Activated T-helper 17 cell treated with anti-CD3 and anti-CD28 coated beads, Interleukin-2, amount 50 U/mL, for 72 hours (primary cell): Measurements from ENCODE around the gene OS9. TPM values are rescaled to one million over a fixed set of nuclear protein-coding genes. Genes with fewer than 3 reads are reported as not detected.

Experiments used
- ATAC-seq: fragments of 150-1000 bp; cut with Tn5 transposase; replicated peaks from 2 replicates; pipeline ENCODE4 v1.10.0; 2021; ENCODE audit warnings: mild to moderate bottlenecking, moderate library complexity
- H3K27ac Mint-ChIP-seq: one replicate; pipeline ENCODE4 v1.8.0; 2022; ENCODE audit warnings: mixed read lengths
- H3K27me3 Mint-ChIP-seq: one replicate; pipeline ENCODE4 v1.8.0; 2022; ENCODE audit warnings: mixed read lengths
- H3K36me3 Mint-ChIP-seq: one replicate; pipeline ENCODE4 v1.8.0; 2022; ENCODE audit warnings: low read depth, mild to moderate bottlenecking, mixed read lengths
- H3K4me1 Mint-ChIP-seq: one replicate; pipeline ENCODE4 v1.8.0; 2022; ENCODE audit warnings: mixed read lengths
- H3K4me3 Mint-ChIP-seq: one replicate; pipeline ENCODE4 v1.8.0; 2022; ENCODE audit warnings: mild to moderate bottlenecking, mixed read lengths
- H3K9me3 Mint-ChIP-seq: one replicate; pipeline ENCODE4 v1.8.0; 2022; ENCODE audit warnings: mixed read lengths
- total RNA-seq, 2 donors: library from RNA; stranded (reverse); gene quantifications; one replicate each; pipeline ENCODE4 v1.2.3, GENCODE V29; 2022

Gene OS9
- total RNA-seq, 2 donors from 2014 or later, result 107 to 114 TPM

DNA sequence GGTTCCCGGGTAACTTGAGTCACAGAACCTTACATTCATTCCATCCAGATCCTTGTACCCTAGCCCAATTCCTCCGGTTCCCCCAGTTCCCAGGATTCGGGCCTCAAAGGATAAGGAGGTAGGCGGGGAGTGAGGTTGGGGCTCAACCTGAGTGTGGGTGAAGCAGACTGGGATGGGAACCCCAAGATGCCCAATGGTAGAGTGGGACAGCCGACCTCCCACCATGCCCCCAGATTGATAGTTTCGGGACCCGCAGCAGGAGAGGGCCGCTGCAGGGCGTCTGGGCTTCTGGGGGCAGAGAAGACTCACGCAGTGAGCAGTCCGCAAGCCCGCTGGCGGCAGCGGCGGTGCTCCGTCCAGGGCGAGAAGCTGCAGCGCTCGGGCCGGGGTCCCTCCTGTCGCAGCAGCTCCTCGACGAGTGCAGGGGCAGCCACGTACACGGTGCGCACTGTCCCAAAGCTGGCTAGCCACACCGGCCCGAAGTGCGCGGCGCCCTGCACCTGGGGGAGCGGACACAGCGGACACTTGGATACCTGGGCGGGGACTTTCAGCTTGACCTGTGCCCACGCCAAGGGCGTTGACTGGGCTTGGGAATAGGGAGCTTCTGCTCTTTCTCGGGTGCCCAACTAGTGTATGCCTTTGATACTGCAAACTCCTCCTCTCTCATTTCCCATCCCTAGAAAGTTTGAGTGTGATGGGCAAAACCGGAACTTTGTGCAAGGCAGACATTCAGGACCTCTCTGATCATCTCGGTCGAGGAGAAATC is 71.9 kb downstream of the OS9 start:
- H3K27ac Mint-ChIP-seq, result peak overlapping the region; percentile 67
- no peaks in the 10 kb centered on the region for H3K9me3 Mint-ChIP-seq
- peaks cover 23% of the 10 kb centered on the region for H3K4me1 Mint-ChIP-seq
- ATAC-seq, result peak; percentile 30
- peaks cover 81% of the 10 kb centered on the region for H3K36me3 Mint-ChIP-seq
- H3K27me3 Mint-ChIP-seq, result no peaks in the 10 kb centered on the region
- H3K4me3 Mint-ChIP-seq, result peak overlapping the region; percentile 93

DNA sequence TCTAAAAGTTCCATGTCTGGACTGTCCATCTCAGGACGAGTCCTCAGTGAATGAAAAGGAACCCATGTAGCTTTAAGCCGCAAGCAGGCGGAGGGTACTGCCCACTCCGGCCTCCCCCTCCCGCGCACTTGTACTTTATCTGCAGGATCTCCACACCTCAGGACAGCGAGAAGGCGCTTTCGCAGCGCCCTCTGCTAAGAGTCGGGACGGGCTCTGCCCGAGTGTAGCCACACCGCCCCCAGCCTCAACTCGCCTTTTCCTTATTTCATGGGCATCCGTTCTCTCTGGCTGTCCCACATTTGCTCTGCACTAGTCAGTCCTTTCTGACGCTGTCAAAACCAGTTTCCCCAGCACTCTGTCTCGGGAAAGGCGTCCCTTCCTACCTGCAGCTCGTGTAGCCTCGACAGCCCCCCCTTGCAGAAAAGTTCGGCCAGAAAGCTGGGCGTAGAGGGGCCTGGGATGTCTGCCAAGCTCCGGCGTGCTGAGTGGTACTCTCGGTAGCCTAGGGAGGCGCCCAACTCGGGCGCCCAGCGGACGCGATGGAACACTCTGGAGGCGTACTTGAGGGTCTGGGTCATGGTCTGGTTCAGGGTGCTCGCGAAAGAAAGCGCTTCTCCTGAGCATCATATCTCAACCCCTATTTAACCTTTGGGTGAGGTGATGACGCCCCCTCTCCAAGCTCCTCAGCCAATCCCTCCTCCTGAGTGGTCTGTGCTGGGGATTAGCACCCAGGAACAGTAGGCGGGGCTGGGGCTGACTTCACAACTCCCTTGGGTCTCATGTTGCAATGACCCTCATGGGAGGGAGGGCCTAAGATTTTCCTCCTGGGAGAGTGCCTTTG is 72.8 kb downstream of the OS9 start, which contains the start of gene CYP27B1:
Gene CYP27B1, minus strand, starts transcription at position 615 of the 841 bp plus-strand sequence. Its CDS starts 37 bp downstream, at position 578.
- H3K27me3 Mint-ChIP-seq, result no peaks in the 10 kb centered on the region
- H3K4me3 Mint-ChIP-seq, result peak within 1 kb of the TSS; percentile 93
- peaks cover 30% of the 10 kb centered on the region for H3K4me1 Mint-ChIP-seq
- H3K27ac Mint-ChIP-seq, result peak within 1 kb of the TSS; percentile 25
- peak; percentile 20 for ATAC-seq
- H3K9me3 Mint-ChIP-seq, result no peaks in the 10 kb centered on the region
- H3K36me3 Mint-ChIP-seq, result peaks cover 80% of the 10 kb centered on the region

DNA sequence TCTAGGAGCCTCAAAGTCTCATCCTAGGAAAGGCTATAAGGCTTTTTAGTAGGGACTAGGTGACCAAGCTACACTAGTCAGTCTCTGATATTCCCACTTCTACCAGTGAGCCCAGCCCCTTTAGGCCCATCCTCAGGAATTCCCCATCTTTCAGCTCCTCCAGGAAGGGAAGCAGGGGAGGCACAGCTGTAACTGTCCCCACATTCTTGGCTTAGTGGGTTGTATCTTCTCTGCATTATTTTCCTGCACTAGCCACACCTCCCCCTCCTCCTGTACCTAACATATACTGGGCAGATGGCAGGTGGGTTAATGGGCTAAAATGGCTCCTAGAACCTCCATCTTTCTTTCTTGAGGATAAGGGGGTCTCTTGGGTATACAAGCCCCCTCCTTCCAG is 73.4 kb downstream of the OS9 start:
- Mint-ChIP-seq H3K4me1 (peaks cover 32% of the 10 kb centered on the region), H3K4me3 (peak overlapping the region; percentile 93), H3K36me3 (peaks cover 80% of the 10 kb centered on the region), H3K27me3 (no peaks in the 10 kb centered on the region), H3K27ac (no peak overlapping the region), H3K9me3 (no peaks in the 10 kb centered on the region)
- ATAC-seq, result no peak

DNA sequence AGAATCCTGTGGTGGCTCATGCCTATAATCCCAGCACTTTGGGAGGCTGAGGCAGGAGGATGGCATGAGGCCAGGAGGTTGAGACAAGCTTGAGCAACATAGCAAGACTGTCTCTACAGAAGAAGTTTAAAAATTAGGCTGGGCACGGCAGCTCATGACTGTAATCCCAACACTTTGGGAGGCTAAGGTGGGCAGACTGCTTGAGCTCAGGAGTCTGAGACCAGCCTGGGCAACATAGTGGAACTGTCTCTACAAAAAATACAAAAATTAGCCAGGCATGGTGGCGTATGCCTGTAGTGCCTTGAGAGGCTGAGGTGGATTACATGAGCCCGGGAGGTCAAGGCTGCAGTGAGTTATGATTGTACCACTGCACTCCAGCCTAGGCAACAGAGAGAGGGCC is 73.9 kb downstream of the OS9 start:
- Mint-ChIP-seq H3K4me1 (peaks cover 32% of the 10 kb centered on the region), H3K4me3 (peak overlapping the region; percentile 93), H3K27ac (no peak overlapping the region), H3K27me3 (no peaks in the 10 kb centered on the region), H3K9me3 (no peaks in the 10 kb centered on the region), H3K36me3 (peaks cover 75% of the 10 kb centered on the region)
- no peak for ATAC-seq

DNA sequence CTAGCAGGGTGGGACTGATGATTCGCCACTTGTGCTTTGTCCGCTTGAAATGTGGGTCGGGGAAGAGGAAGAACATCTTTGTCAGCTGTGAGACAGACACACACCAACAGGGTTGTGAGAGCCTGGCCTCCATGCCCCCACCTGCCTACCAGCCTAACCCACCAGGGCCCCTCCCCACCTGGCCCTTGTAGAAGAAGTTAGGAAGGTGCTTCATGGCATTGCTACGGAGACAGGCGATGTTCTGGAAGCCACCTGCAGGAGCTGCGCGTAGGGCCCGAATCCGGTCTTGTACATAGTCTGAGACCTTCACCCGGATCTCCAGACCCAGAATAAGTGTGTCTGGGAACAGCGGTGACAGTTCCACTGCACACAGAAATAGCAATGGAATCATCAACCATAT is 75.7 kb downstream of the OS9 start:
- H3K27me3 Mint-ChIP-seq, result no peaks in the 10 kb centered on the region
- H3K27ac Mint-ChIP-seq, result peak overlapping the region; percentile 7
- no peak for ATAC-seq
- H3K4me3 Mint-ChIP-seq, result peak overlapping the region; percentile 95
- no peaks in the 10 kb centered on the region for H3K9me3 Mint-ChIP-seq
- peaks cover 63% of the 10 kb centered on the region for H3K36me3 Mint-ChIP-seq
- H3K4me1 Mint-ChIP-seq, result peaks cover 23% of the 10 kb centered on the region

DNA sequence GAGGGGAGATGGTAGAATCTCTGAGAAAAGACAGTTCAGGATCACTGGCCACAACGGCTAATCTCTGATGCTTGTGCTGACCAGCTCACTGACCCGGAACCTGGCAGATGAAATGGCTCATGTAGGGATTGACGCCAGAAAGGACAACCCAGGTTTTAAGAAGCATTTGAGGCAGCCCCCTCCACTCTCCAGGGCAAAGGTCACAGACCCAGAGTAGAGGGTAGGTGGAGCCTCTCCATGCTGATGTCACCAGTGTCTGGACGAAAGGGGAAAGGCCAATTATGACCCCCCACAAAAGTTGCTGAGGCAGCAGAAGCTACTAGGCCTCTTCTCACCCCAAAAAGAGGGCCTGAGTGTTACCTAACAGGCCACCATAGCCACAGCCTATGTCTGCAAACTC is 76.8 kb downstream of the OS9 start:
- Mint-ChIP-seq H3K4me1 (peaks cover 25% of the 10 kb centered on the region), H3K36me3 (peaks cover 60% of the 10 kb centered on the region), H3K27ac (peak overlapping the region; percentile 96), H3K27me3 (no peaks in the 10 kb centered on the region), H3K4me3 (peak overlapping the region; percentile 95), H3K9me3 (no peaks in the 10 kb centered on the region)
- no peak for ATAC-seq

Other genes starting within 250 kb of the OS9 start
- gene INHBE, start 238.8 kb upstream of the OS9 start, total RNA-seq, result not detected
- gene GLI1, start 234.3 kb upstream of the OS9 start, total RNA-seq, result 1 to 10 TPM in 1 of 2 donors, under 1 TPM in 1; 0.48 to 1.4 TPM
- gene ARHGAP9, start 214.3 kb upstream of the OS9 start, total RNA-seq, result 100 to 1,000 TPM; 131 to 225 TPM
- 100 to 1,000 TPM; 130 to 243 TPM for gene MARS1, start 206.1 kb upstream of the OS9 start, total RNA-seq
- 10 to 100 TPM; 14.2 to 25.3 TPM for gene DDIT3, start 173.6 kb upstream of the OS9 start, total RNA-seq
- gene MBD6, start 171.3 kb upstream of the OS9 start, total RNA-seq, result 10 to 100 TPM; 78.8 to 83.1 TPM
- 10 to 100 TPM; 78.5 to 96.4 TPM for gene DCTN2, start 146.9 kb upstream of the OS9 start, total RNA-seq
- 1 to 10 TPM; 2.0 to 3.0 TPM for gene KIF5A, start 144.1 kb upstream of the OS9 start, total RNA-seq
- 10 to 100 TPM; 16.0 to 23.0 TPM for gene PIP4K2C, start 102.9 kb upstream of the OS9 start, total RNA-seq
- 10 to 100 TPM; 16.7 to 19.5 TPM for gene DTX3, start 89.3 kb upstream of the OS9 start, total RNA-seq
- 1 to 10 TPM; 1.5 to 1.6 TPM for gene ARHGEF25, start 82.7 kb upstream of the OS9 start, total RNA-seq
- 1 to 10 TPM; 1.5 to 3.7 TPM for gene B4GALNT1, start 60.9 kb upstream of the OS9 start, total RNA-seq
- 10 to 100 TPM; 34.9 to 52.0 TPM for gene AGAP2, start 44.6 kb downstream of the OS9 start, total RNA-seq
- 10 to 100 TPM; 10.7 to 18.7 TPM for gene TSPAN31, start 50.9 kb downstream of the OS9 start, total RNA-seq
- 100 to 1,000 TPM; 132 to 242 TPM for gene CDK4, start 58.2 kb downstream of the OS9 start, total RNA-seq
- 10 to 100 TPM; 22.5 to 26.9 TPM for gene MARCHF9, start 61.0 kb downstream of the OS9 start, total RNA-seq
- gene CYP27B1, start 72.9 kb downstream of the OS9 start, total RNA-seq, result 10 to 100 TPM; 14.4 to 14.7 TPM
- 10 to 100 TPM; 19.0 to 39.5 TPM for gene METTL1, start 78.0 kb downstream of the OS9 start, total RNA-seq
- gene EEF1AKMT3, start 78.5 kb downstream of the OS9 start, total RNA-seq, result 10 to 100 TPM in 1 of 2 donors, 1 to 10 TPM in 1; 5.4 to 11.5 TPM
- gene TSFM, start 88.7 kb downstream of the OS9 start, total RNA-seq, result 10 to 100 TPM; 30.7 to 63.8 TPM
- gene AVIL, start 124.6 kb downstream of the OS9 start, total RNA-seq, result 1 to 10 TPM; 1.9 to 2.7 TPM
- gene CTDSP2, start 152.6 kb downstream of the OS9 start, total RNA-seq, result 100 to 1,000 TPM in 1 of 2 donors, 10 to 100 TPM in 1; 68.5 to 113 TPM
- gene ATP23, start 247.4 kb downstream of the OS9 start, total RNA-seq, result 10 to 100 TPM; 13.5 to 19.4 TPM